Natural killer cell (primary cell): Measurements from ENCODE around the gene UMOD. TPM values are rescaled to one million over a fixed set of nuclear protein-coding genes. Genes with fewer than 3 reads are reported as not detected.
A peak's percentile ranks its signal among the peaks of the same experiment; 100 is the strongest.

ENCODE experiments used
- ATAC-seq, 3 donors: fragments of 150-1000 bp in 2 of 3; fragments of 200-7000 bp in 1 of 3; cut with Tn5 transposase; 1 replicate in 1 of 3; 2 replicates in 2 of 3; pipeline ENCODE4 v1.10.0; 2021; ENCODE audit warnings: mild to moderate bottlenecking in 2 of 3, moderate library complexity in 2 of 3
- DNase-seq, 2 donors: peaks; one replicate each; pipeline versions ENCODE4 v3.0.0 to v3.0.0-alpha.2; 2013 to 2021; ENCODE audit warnings: mixed read lengths in 1 of 2
- H3K27ac ChIP-seq: one replicate; pipeline ENCODE4 v1.5.1; 2013; ENCODE audit warnings: mild to moderate bottlenecking, low read length
- H3K27me3 ChIP-seq: one replicate; pipeline ENCODE4 v1.6.1; 2013; ENCODE audit warnings: low read length; ENCODE audit not compliant: control insufficient read depth, insufficient read depth
- H3K36me3 ChIP-seq: one replicate; pipeline ENCODE4 v1.6.1; 2013; ENCODE audit warnings: low read length; ENCODE audit not compliant: control insufficient read depth, insufficient read depth
- H3K4me1 ChIP-seq: one replicate; pipeline ENCODE4 v1.6.1; 2013; ENCODE audit warnings: low read length; ENCODE audit not compliant: control insufficient read depth, insufficient read depth
- H3K4me3 ChIP-seq: one replicate; pipeline ENCODE4 v1.5.1; 2013; ENCODE audit warnings: low read length
- H3K9me3 ChIP-seq: one replicate; pipeline ENCODE4 v1.6.1; 2013; ENCODE audit warnings: low read length; ENCODE audit not compliant: control insufficient read depth, insufficient read depth
- H3K27ac Mint-ChIP-seq, 2 donors: one replicate each; pipeline ENCODE4 v1.8.0; 2022; ENCODE audit warnings: mild to moderate bottlenecking in 2 of 2, mixed read lengths in 2 of 2, moderate library complexity in 1 of 2
- H3K27me3 Mint-ChIP-seq, 2 donors: one replicate each; pipeline ENCODE4 v1.8.0; 2022; ENCODE audit warnings: low read depth in 2 of 2, mixed read lengths in 2 of 2
- H3K36me3 Mint-ChIP-seq: one replicate; pipeline ENCODE4 v1.8.0; 2022; ENCODE audit warnings: mixed read lengths
- H3K4me1 Mint-ChIP-seq, 2 donors: one replicate each; pipeline ENCODE4 v1.8.0; 2022; ENCODE audit warnings: mixed read lengths in 2 of 2
- H3K4me3 Mint-ChIP-seq: one replicate; pipeline ENCODE4 v1.8.0; 2022; ENCODE audit warnings: mild to moderate bottlenecking, moderate library complexity, mixed read lengths
- H3K9me3 Mint-ChIP-seq, 2 donors: one replicate each; pipeline ENCODE4 v1.8.0; 2022; ENCODE audit warnings: mixed read lengths in 2 of 2
- CTCF ChIP-seq: fragments of 200-600 bp; IDR thresholded peaks from one replicate; pipeline ENCODE4 v1.8.0; 2022; ENCODE audit warnings: antibody characterized with exemption
- WGBS: methylation state at CpG from one replicate; pipeline ENCODE4 v1.1.7; 2013; ENCODE audit warnings: missing lambda C conversion rate; ENCODE audit not compliant: insufficient coverage; 5-methylcytosine and 5-hydroxymethylcytosine counted together
- intact Hi-C: fragments of 100-400 bp; cut with micrococcal nuclease; formaldehyde crosslinking; loops from one replicate; pipeline ENCODE4 v1.14.2; 2022
- total RNA-seq, 4 donors: library from RNA; stranded (reverse); fragments of 120-200 nt in 1 of 4; gene quantifications; one replicate each; pipeline versions ENCODE4 v1.2.3 to v1.2.4, GENCODE V29; 2013 to 2022

The UMOD gene
- total RNA-seq, 3 donors from 2014 or later (not counting 1 experiment from before 2014, with no cell fraction given) = not detected

GRCh38 chr16:20308266-20308665 lies 44.2 kb downstream of the UMOD start:
- Histone ChIP-seq H3K27ac (no peak overlapping the region), H3K36me3 (no peaks in the 10 kb centered on the region), H3K4me3 (no peak overlapping the region), H3K4me1 (no peaks in the 10 kb centered on the region), H3K9me3 (no peaks in the 10 kb centered on the region), H3K27me3 (no peaks in the 10 kb centered on the region)
- no peak overlapping the region for H3K27ac Mint-ChIP-seq
- no peaks in the 10 kb centered on the region for H3K36me3 Mint-ChIP-seq
- H3K4me1 Mint-ChIP-seq = no peaks in the 10 kb centered on the region
- 76% methylated on average over 4 of the region's 4 CpGs for WGBS
- H3K4me3 Mint-ChIP-seq = no peak overlapping the region
- no peak for TF ChIP-seq CTCF
- H3K9me3 Mint-ChIP-seq = no peaks in the 10 kb centered on the region
- DNase-seq (no peak), ATAC-seq (no peak)
- H3K27me3 Mint-ChIP-seq = no peaks in the 10 kb centered on the region
- intact Hi-C loops = no loop called here

GRCh38 chr16:20307791-20308190 lies 44.7 kb downstream of the UMOD start:
- no peaks in the 10 kb centered on the region for H3K9me3 Mint-ChIP-seq
- Histone ChIP-seq H3K36me3 (no peaks in the 10 kb centered on the region), H3K27ac (no peak overlapping the region), H3K4me3 (no peak overlapping the region), H3K27me3 (no peaks in the 10 kb centered on the region), H3K4me1 (no peaks in the 10 kb centered on the region), H3K9me3 (no peaks in the 10 kb centered on the region)
- H3K36me3 Mint-ChIP-seq = no peaks in the 10 kb centered on the region
- H3K4me3 Mint-ChIP-seq = no peak overlapping the region
- 86% methylated on average over 7 of the region's 7 CpGs for WGBS
- ATAC-seq (peak in 1 of 3 donors; percentile 16), DNase-seq (no peak)
- no peak overlapping the region for H3K27ac Mint-ChIP-seq
- intact Hi-C loops = no loop called here
- no peaks in the 10 kb centered on the region for H3K4me1 Mint-ChIP-seq
- H3K27me3 Mint-ChIP-seq = no peaks in the 10 kb centered on the region
- no peak for TF ChIP-seq CTCF

GRCh38 chr16:20307240-20307671 lies 45.3 kb downstream of the UMOD start:
- 86% methylated on average over 1 of the region's 1 CpG for WGBS
- intact Hi-C loops = no loop called here
- Histone ChIP-seq H3K4me1 (no peaks in the 10 kb centered on the region), H3K27me3 (no peaks in the 10 kb centered on the region), H3K27ac (no peak overlapping the region), H3K9me3 (no peaks in the 10 kb centered on the region), H3K36me3 (no peaks in the 10 kb centered on the region), H3K4me3 (no peak overlapping the region)
- H3K9me3 Mint-ChIP-seq = no peaks in the 10 kb centered on the region
- H3K27ac Mint-ChIP-seq = no peak overlapping the region
- TF ChIP-seq CTCF = no peak
- no peaks in the 10 kb centered on the region for H3K4me1 Mint-ChIP-seq
- DNase-seq = no peak
- no peaks in the 10 kb centered on the region for H3K27me3 Mint-ChIP-seq
- no peak for ATAC-seq
- no peaks in the 10 kb centered on the region for H3K36me3 Mint-ChIP-seq
- no peak overlapping the region for H3K4me3 Mint-ChIP-seq

GRCh38 chr16:20306401-20306800 lies 46.1 kb downstream of the UMOD start:
- Histone ChIP-seq H3K36me3 (no peaks in the 10 kb centered on the region), H3K27ac (no peak overlapping the region), H3K4me3 (no peak overlapping the region), H3K4me1 (no peaks in the 10 kb centered on the region), H3K9me3 (no peaks in the 10 kb centered on the region), H3K27me3 (no peaks in the 10 kb centered on the region)
- Mint-ChIP-seq H3K27me3 (peaks cover 0 to 5% of the 10 kb centered on the region in 2 donors), H3K4me3 (no peak overlapping the region), H3K4me1 (no peaks in the 10 kb centered on the region), H3K27ac (no peak overlapping the region), H3K36me3 (no peaks in the 10 kb centered on the region), H3K9me3 (no peaks in the 10 kb centered on the region)
- TF ChIP-seq CTCF = no peak
- intact Hi-C loops = no loop called here
- WGBS = 51% methylated on average over 3 of the region's 4 CpGs
- DNase-seq (no peak), ATAC-seq (no peak)
